Measurements from ENCODE around the gene CPED1.

DNA sequence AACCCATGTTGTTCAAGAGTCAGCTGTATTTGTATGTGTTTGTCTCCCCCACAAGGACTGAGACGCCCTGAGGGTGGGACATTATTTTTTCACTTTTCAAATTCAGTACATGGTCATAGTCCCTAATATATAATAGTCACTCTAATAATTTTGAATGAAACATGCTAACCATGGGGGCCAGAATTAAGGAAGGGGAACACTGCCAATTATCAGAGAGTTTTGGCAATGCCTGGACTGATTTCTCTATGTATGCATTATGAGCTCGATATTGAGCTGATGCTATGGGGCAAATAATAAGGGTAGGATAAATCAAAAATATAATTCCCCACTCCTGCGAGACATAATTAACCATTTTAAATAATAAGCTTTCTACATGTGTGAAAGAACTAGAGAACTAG lies 87.4 kb downstream of the CPED1 start:
- TF ChIP-seq, protein P1, sequence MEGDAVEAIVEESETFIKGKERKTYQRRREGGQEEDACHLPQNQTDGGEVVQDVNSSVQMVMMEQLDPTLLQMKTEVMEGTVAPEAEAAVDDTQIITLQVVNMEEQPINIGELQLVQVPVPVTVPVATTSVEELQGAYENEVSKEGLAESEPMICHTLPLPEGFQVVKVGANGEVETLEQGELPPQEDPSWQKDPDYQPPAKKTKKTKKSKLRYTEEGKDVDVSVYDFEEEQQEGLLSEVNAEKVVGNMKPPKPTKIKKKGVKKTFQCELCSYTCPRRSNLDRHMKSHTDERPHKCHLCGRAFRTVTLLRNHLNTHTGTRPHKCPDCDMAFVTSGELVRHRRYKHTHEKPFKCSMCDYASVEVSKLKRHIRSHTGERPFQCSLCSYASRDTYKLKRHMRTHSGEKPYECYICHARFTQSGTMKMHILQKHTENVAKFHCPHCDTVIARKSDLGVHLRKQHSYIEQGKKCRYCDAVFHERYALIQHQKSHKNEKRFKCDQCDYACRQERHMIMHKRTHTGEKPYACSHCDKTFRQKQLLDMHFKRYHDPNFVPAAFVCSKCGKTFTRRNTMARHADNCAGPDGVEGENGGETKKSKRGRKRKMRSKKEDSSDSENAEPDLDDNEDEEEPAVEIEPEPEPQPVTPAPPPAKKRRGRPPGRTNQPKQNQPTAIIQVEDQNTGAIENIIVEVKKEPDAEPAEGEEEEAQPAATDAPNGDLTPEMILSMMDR (IDR thresholded peaks at IDR 0.05), result no peak
- TF ChIP-seq POLR2A (IDR thresholded peaks at IDR 0.05), result no peak
